Liver (tissue), 9 donors: Measurements from ENCODE around the gene PLS3. TPM values are rescaled to one million over a fixed set of nuclear protein-coding genes. Genes with fewer than 3 reads are reported as not detected.
A peak's percentile ranks its signal among the peaks of the same experiment; 100 is the strongest.

Experiments used
- DNase-seq: peaks from one replicate; pipeline ENCODE4 v3.0.0-alpha.2; 2017; ENCODE audit warnings: low spot score
- H3K27ac ChIP-seq, 2 donors: one replicate each; pipeline ENCODE4 v1.7.0; 2013; ENCODE audit warnings: inconsistent platforms in 2 of 2, low read length in 2 of 2, control low read depth in 1 of 2, low read depth in 1 of 2, mild to moderate bottlenecking in 1 of 2
- H3K27me3 ChIP-seq, 4 donors: one replicate each; pipeline versions ENCODE4 v1.6.1 to v1.7.0; 2013; ENCODE audit warnings: low read length in 3 of 4, inconsistent platforms in 1 of 4, mild to moderate bottlenecking in 1 of 4, moderate library complexity in 1 of 4; ENCODE audit not compliant: control insufficient read depth in 4 of 4, insufficient read depth in 4 of 4
- H3K36me3 ChIP-seq, 4 donors: one replicate each; pipeline versions ENCODE4 v1.6.1 to v1.7.0; 2013; ENCODE audit warnings: low read length in 3 of 4, mild to moderate bottlenecking in 3 of 4, low read depth in 1 of 4, moderate library complexity in 1 of 4; ENCODE audit not compliant: control insufficient read depth in 4 of 4, insufficient read depth in 3 of 4
- H3K4me1 ChIP-seq, 4 donors: one replicate each; pipeline versions ENCODE4 v1.6.1 to v1.7.0; 2013; ENCODE audit warnings: low read length in 3 of 4, mild to moderate bottlenecking in 3 of 4, moderate library complexity in 1 of 4; ENCODE audit not compliant: control insufficient read depth in 4 of 4, insufficient read depth in 4 of 4
- H3K4me3 ChIP-seq, 3 donors: one replicate each; pipeline versions ENCODE4 v1.6.1 to v1.7.0; 2013; ENCODE audit warnings: low read length in 3 of 3, control low read depth in 1 of 3, low read depth in 1 of 3, mild to moderate bottlenecking in 1 of 3
- H3K9ac ChIP-seq, 2 donors: one replicate each; pipeline ENCODE4 v1.7.0; 2013; ENCODE audit warnings: low read length in 2 of 2, mild to moderate bottlenecking in 2 of 2, moderate library complexity in 2 of 2, control low read depth in 1 of 2, low read depth in 1 of 2
- H3K9me3 ChIP-seq, 4 donors: one replicate each; pipeline versions ENCODE4 v1.6.1 to v1.7.0; 2013; ENCODE audit warnings: low read length in 3 of 4; ENCODE audit not compliant: control insufficient read depth in 4 of 4
- EGR1 ChIP-seq, 2 donors: IDR thresholded peaks; 2 replicates each; pipeline ENCODE4 v1.6.1; 2016 to 2018; ENCODE audit warnings: antibody characterized with exemption in 2 of 2, low read depth in 2 of 2
- FOXA1 ChIP-seq: IDR thresholded peaks from 2 replicates; pipeline ENCODE4 v1.6.1; 2016; ENCODE audit warnings: antibody characterized with exemption
- GABPA ChIP-seq, 2 donors: IDR thresholded peaks in 1 of 2; conservative IDR thresholded peaks in 1 of 2; 2 replicates each; pipeline ENCODE4 v1.6.1; 2016; ENCODE audit warnings: antibody characterized with exemption in 2 of 2, mild to moderate bottlenecking in 1 of 2, moderate library complexity in 1 of 2
- HNF4G ChIP-seq: IDR thresholded peaks from 2 replicates; pipeline ENCODE4 v1.6.1; 2016; ENCODE audit warnings: antibody characterized with exemption
- JUND ChIP-seq, 2 donors: IDR thresholded peaks; 2 replicates each; pipeline ENCODE4 v1.6.1; 2016; ENCODE audit warnings: antibody characterized with exemption in 2 of 2
- NR2F2 ChIP-seq: IDR thresholded peaks from 2 replicates; pipeline ENCODE4 v1.6.1; 2016; ENCODE audit warnings: antibody characterized with exemption
- RAD21 ChIP-seq, 2 donors: IDR thresholded peaks; 2 replicates each; pipeline ENCODE4 v1.6.1; 2016; ENCODE audit warnings: antibody characterized with exemption in 2 of 2, mild to moderate bottlenecking in 2 of 2
- RXRA ChIP-seq, 2 donors: IDR thresholded peaks; 2 replicates each; pipeline ENCODE4 v1.6.1; 2017 to 2018; ENCODE audit warnings: antibody characterized with exemption in 2 of 2, mild to moderate bottlenecking in 1 of 2
- TAF1 ChIP-seq: conservative IDR thresholded peaks from 2 replicates; pipeline ENCODE4 v1.6.1; 2016; ENCODE audit warnings: antibody characterized with exemption, mild to moderate bottlenecking
- YY1 ChIP-seq: IDR thresholded peaks from 2 replicates; pipeline ENCODE4 v1.6.1; 2016; ENCODE audit warnings: antibody characterized with exemption, mild to moderate bottlenecking
- WGBS: extraction: QIAGEN DNeasy Blood & Tissue Kit; methylation state at CpG from one replicate; pipeline ENCODE4 v1.1.7; 2013; 5-methylcytosine and 5-hydroxymethylcytosine counted together
- polyA plus RNA-seq, 2 donors: library from polyadenylated mRNA; stranded (reverse) in 1 of 2; unstranded in 1 of 2; fragments of 200-250 nt in 1 of 2; fragments of >200 nt in 1 of 2; fragmentation: Nextera tagmentation in 1 of 2; extraction: Ambion mirVana in 1 of 2; gene quantifications; one replicate each; pipeline versions ENCODE4 v1.2.1 to v1.2.3, GENCODE V29; 2013 to 2015
- total RNA-seq, 2 donors: library from RNA; depleted of rRNA; stranded (reverse); fragments of >200 nt; gene quantifications; one replicate each; pipeline ENCODE4 v1.2.3, GENCODE V29; 2014
- TF ChIP-seq, protein P1 (sequence below): fragments of 150-350 bp; IDR thresholded peaks from 2 replicates; pipeline ENCODE4 v1.5.1; 2017; ENCODE audit warnings: improper control_type of control experiment, low read depth, low read length; ENCODE audit not compliant: missing input control
- TF ChIP-seq, protein P2 (sequence below): IDR thresholded peaks from 2 replicates; pipeline ENCODE4 v1.6.1; 2016; ENCODE audit warnings: antibody characterized with exemption, mild to moderate bottlenecking
- TF ChIP-seq, protein P3 (sequence below): IDR thresholded peaks from 2 replicates; pipeline ENCODE4 v1.6.1; 2016; ENCODE audit warnings: antibody characterized with exemption
- donor health status: healthy.
- donor health status: healthy.
- donor health status: healthy.
- donor health status: healthy.
- donor health status: healthy.

Gene PLS3
- total and polyA plus RNA-seq, 4 donors: 56.3 to 119 (median 71.6) TPM

DNA sequence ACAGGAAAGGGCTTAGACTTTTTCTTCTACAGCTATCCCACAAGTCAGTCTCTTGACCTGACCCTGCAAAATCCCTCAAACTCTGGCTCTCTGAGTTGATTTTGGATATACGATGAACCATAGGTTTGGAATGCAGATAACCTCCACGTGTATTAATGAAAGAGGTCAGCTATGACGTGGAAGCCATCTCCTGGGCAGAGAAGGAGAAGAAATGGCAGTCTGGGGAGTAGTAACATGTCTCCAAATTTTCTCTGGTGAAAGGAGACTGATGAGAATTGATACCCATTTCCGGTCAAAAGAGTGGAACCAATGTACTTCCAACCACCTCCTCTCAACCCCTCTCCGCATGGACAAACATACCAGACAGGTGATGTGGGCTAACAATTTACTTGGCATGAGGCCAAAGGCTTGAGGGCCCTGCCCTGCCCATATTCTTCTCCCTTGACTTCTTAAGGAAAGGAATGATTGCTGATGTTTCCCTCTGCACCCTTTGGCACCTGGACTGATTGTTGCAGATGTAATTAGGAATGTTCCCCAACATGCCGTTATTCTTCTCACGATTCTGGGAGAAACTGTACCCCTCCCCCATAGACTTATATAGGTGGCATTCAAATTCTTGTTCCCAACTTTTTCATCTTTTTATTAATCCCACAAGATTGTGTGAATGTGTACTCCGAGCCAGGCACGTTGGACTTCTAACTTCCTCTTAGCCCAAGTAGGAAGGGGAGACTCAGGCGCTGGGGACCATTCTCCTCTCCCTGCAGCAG lies 580 bp upstream of the PLS3 start:
- 21% methylated on average over 10 of the region's 10 CpGs for WGBS

DNA sequence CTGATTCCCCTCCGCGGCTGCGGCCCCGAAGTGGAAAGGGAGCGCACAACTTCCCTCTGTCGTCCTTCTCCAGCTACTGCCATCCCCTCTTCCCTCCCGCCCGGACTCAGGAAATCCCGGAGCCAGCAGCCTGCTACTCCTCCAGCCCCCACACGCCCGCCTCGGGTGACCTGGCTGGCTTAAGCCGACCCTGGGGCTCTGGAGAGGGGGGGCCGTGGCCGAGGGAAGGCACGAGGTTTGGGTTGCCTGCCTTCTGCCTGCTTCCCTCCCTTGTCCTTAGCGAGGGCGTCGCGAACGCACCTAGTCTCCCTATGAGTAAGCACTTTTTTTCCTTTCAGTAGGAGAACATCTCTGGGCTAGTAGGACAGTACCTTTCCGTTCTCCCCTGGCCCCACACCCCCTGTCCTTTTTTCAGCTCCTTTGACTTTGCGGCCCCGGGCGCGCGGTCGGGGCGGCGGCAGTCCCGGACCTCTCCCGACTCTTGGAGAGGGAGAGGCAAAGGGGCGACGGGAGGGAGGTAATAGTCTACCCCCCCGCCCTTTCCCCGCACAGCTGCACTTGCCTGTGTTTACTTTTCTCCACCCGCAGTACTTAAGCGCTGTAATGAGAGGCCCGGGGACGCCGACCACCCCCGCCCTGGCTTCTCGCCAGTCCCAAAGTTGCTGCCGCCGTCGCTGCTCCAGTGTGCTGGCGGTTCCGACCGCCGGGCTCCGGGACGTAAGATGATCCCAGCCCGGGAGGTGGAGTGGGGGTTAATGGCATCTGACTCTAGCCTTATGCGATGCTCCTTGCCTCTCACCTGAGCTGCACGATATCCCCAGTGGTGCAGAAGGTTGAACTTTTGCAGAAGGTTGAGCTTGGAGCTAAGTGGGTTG lies 868 bp downstream of the PLS3 start:
- under 1% methylated on average over 55 of the region's 55 CpGs for WGBS
- Histone ChIP-seq H3K9me3 (no peaks in the 10 kb centered on the region), H3K27me3 (no peaks in the 10 kb centered on the region), H3K36me3 (no peaks in the 10 kb centered on the region), H3K4me1 (peaks cover 3 to 21% (median 13%) of the 10 kb centered on the region in 4 donors), H3K9ac (peak overlapping the region; percentile 69 to 76), H3K27ac (peak overlapping the region; percentile 87 to 93), H3K4me3 (peak overlapping the region; percentile 59 to 87 (median 79))
- TF ChIP-seq RXRA (IDR thresholded peaks at IDR 0.05): peak in 1 of 2 donors; percentile 3
- peak in 1 of 2 donors; percentile 5 for TF ChIP-seq RAD21 (IDR thresholded peaks at IDR 0.05)
- TF ChIP-seq EGR1 (IDR thresholded peaks at IDR 0.05; ENCODE audit: low read depth in 2 of 2): no peak
- TF ChIP-seq, protein P1, sequence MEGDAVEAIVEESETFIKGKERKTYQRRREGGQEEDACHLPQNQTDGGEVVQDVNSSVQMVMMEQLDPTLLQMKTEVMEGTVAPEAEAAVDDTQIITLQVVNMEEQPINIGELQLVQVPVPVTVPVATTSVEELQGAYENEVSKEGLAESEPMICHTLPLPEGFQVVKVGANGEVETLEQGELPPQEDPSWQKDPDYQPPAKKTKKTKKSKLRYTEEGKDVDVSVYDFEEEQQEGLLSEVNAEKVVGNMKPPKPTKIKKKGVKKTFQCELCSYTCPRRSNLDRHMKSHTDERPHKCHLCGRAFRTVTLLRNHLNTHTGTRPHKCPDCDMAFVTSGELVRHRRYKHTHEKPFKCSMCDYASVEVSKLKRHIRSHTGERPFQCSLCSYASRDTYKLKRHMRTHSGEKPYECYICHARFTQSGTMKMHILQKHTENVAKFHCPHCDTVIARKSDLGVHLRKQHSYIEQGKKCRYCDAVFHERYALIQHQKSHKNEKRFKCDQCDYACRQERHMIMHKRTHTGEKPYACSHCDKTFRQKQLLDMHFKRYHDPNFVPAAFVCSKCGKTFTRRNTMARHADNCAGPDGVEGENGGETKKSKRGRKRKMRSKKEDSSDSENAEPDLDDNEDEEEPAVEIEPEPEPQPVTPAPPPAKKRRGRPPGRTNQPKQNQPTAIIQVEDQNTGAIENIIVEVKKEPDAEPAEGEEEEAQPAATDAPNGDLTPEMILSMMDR: no peak
- TF ChIP-seq NR2F2: no peak
- no peak for TF ChIP-seq GABPA (IDR thresholded peaks at IDR 0.05 in 1 of 2, conservative IDR thresholded peaks at IDR 0.05 in 1 of 2)
- peak; percentile 33 for DNase-seq

More for the DNA sequence above, 580 bp upstream of the PLS3 start:
- H3K27me3 ChIP-seq: no peaks in the 10 kb centered on the region
- DNase-seq: no peak
- peak overlapping the region; percentile 59 to 87 (median 79) for H3K4me3 ChIP-seq
- peak overlapping the region in 1 of 2 donors; percentile 39 for H3K9ac ChIP-seq
- no peaks in the 10 kb centered on the region for H3K9me3 ChIP-seq
- H3K4me1 ChIP-seq: peaks cover 3 to 21% (median 10%) of the 10 kb centered on the region in 4 donors
- H3K36me3 ChIP-seq: no peaks in the 10 kb centered on the region
- H3K27ac ChIP-seq: peak overlapping the region; percentile 87 to 93
- no peak for TF ChIP-seq YY1
- TF ChIP-seq HNF4G: no peak
- TF ChIP-seq JUND (IDR thresholded peaks at IDR 0.05): no peak
- TF ChIP-seq, protein P2, sequence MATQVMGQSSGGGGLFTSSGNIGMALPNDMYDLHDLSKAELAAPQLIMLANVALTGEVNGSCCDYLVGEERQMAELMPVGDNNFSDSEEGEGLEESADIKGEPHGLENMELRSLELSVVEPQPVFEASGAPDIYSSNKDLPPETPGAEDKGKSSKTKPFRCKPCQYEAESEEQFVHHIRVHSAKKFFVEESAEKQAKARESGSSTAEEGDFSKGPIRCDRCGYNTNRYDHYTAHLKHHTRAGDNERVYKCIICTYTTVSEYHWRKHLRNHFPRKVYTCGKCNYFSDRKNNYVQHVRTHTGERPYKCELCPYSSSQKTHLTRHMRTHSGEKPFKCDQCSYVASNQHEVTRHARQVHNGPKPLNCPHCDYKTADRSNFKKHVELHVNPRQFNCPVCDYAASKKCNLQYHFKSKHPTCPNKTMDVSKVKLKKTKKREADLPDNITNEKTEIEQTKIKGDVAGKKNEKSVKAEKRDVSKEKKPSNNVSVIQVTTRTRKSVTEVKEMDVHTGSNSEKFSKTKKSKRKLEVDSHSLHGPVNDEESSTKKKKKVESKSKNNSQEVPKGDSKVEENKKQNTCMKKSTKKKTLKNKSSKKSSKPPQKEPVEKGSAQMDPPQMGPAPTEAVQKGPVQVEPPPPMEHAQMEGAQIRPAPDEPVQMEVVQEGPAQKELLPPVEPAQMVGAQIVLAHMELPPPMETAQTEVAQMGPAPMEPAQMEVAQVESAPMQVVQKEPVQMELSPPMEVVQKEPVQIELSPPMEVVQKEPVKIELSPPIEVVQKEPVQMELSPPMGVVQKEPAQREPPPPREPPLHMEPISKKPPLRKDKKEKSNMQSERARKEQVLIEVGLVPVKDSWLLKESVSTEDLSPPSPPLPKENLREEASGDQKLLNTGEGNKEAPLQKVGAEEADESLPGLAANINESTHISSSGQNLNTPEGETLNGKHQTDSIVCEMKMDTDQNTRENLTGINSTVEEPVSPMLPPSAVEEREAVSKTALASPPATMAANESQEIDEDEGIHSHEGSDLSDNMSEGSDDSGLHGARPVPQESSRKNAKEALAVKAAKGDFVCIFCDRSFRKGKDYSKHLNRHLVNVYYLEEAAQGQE: no peak
- no peak for TF ChIP-seq RAD21 (IDR thresholded peaks at IDR 0.05)
- no peak for TF ChIP-seq FOXA1
- TF ChIP-seq TAF1: no peak
- TF ChIP-seq, protein P3, sequence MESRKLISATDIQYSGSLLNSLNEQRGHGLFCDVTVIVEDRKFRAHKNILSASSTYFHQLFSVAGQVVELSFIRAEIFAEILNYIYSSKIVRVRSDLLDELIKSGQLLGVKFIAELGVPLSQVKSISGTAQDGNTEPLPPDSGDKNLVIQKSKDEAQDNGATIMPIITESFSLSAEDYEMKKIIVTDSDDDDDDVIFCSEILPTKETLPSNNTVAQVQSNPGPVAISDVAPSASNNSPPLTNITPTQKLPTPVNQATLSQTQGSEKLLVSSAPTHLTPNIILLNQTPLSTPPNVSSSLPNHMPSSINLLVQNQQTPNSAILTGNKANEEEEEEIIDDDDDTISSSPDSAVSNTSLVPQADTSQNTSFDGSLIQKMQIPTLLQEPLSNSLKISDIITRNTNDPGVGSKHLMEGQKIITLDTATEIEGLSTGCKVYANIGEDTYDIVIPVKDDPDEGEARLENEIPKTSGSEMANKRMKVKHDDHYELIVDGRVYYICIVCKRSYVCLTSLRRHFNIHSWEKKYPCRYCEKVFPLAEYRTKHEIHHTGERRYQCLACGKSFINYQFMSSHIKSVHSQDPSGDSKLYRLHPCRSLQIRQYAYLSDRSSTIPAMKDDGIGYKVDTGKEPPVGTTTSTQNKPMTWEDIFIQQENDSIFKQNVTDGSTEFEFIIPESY: no peak
- TF ChIP-seq EGR1 (IDR thresholded peaks at IDR 0.05; ENCODE audit: low read depth in 2 of 2): no peak
